Measurements from ENCODE around the gene TEFM.
"Not testable (repeated sequence)": the region's sequence is repeated elsewhere in the genome, so short reads cannot be mapped to it uniquely, and the experiment has no call there.

Gene TEFM

GRCh38 chr17:30920683-30921543 lies 14.9 kb upstream of the TEFM start:
- no peak for DNase-seq

- DNase-seq = no peak
These were observed 14.2 kb upstream of the TEFM start for GRCh38 chr17:30920282-30920681.

- DNase-seq = no peak
These were observed 11.0 kb upstream of the TEFM start for GRCh38 chr17:30917050-30917449.

- no peak for DNase-seq
These were observed 10.0 kb upstream of the TEFM start for GRCh38 chr17:30915833-30916611.

- no peak for DNase-seq
These were observed 7.9 kb upstream of the TEFM start for GRCh38 chr17:30913955-30914354.

- not testable (repeated sequence) for DNase-seq
These were observed 4.1 kb upstream of the TEFM start for GRCh38 chr17:30910151-30910550.

- no peak for DNase-seq
These were observed 2.8 kb upstream of the TEFM start for GRCh38 chr17:30908717-30909420.

GRCh38 chr17:30905742-30906100 lies 317 bp downstream of the TEFM start:
- DNase-seq = no peak

GRCh38 chr17:30897311-30897710 lies 8.7 kb downstream of the TEFM start:
- no peak for DNase-seq

GRCh38 chr17:30894236-30894635 lies 11.8 kb downstream of the TEFM start:
- no peak for DNase-seq

- no peak for DNase-seq
These were observed 19.9 kb downstream of the TEFM start for GRCh38 chr17:30886187-30886586.

GRCh38 chr17:30869005-30869404 lies 37.0 kb downstream of the TEFM start:
- DNase-seq = no peak

GRCh38 chr17:30864636-30865035 lies 41.4 kb downstream of the TEFM start:
- no peak for DNase-seq

- no peak for DNase-seq
These were observed 47.3 kb downstream of the TEFM start for GRCh38 chr17:30858556-30859250.

- no peak for DNase-seq
These were observed 51.9 kb downstream of the TEFM start for GRCh38 chr17:30854146-30854545.

Data from fibroblast of upper back skin (primary cell).